ENCODE measurements around the gene UVRAG. TPM values are rescaled to one million over a fixed set of nuclear protein-coding genes. Genes with fewer than 3 reads are reported as not detected.

Gene UVRAG
- polyA plus RNA-seq, 1 donor (not counting 4 experiments of a cell fraction or from before 2014, with no cell fraction given), result 11.9 TPM

DNA sequence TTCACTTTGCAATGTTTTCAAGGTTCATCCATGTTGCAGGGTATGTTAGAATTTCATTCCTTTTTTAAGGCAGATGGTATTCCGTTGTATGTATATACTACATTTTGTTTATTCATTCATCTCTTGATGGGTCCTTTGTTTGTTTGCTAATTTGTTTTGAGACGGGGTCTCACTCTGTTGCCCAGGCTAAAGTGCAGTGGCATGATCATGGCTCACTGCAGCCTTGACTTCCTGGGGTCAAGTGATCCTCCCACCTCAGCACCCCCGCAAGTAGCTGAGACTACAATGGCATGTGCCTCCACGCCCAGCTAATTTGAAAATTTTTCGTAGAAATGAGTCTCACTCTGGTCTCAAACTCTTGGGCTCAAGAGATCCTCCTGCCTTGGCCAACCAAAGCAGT, 6.2 kb downstream of the UVRAG start:
- Histone ChIP-seq H3K27ac (ENCODE audit: control insufficient read depth, insufficient read depth, low read length) (no peak overlapping the region), H3K9me1 (ENCODE audit: control insufficient read depth, extremely low read depth, insufficient read depth, low read length) (peaks cover 3% of the 10 kb centered on the region), H3K4me3 (ENCODE audit: control insufficient read depth in 2 of 3, extremely low read depth in 1 of 3, insufficient read depth in 2 of 3, low read depth in 1 of 3, low read length in 3 of 3) (no peak overlapping the region), H2AFZ (ENCODE audit: control insufficient read depth, low read length) (no peak overlapping the region), H3K9ac (ENCODE audit: control insufficient read depth, extremely low read depth, insufficient read depth, low read length) (no peak overlapping the region), H3K4me1 (ENCODE audit: control insufficient read depth, extremely low read depth, insufficient read depth, low read length) (peaks cover 12% of the 10 kb centered on the region), H3K9me3 (ENCODE audit: control insufficient read depth, low read depth, low read length) (no peaks in the 10 kb centered on the region), H3K4me2 (ENCODE audit: control insufficient read depth, extremely low read depth, insufficient read depth, low read depth, low read length) (no peak overlapping the region), H3K36me3 (ENCODE audit: control insufficient read depth in 2 of 2, extremely low read depth in 1 of 2, insufficient read depth in 2 of 2, low read length in 2 of 2) (peaks cover 0 to 3% of the 10 kb centered on the region in 2 experiments), H4K20me1 (ENCODE audit: control insufficient read depth, extremely low read depth, insufficient read depth, low read length) (no peaks in the 10 kb centered on the region), H3K79me2 (ENCODE audit: control insufficient read depth, insufficient read depth, low read length) (peaks cover 54% of the 10 kb centered on the region), H3K27me3 (ENCODE audit: control insufficient read depth, extremely low read depth, insufficient read depth, low read length) (no peaks in the 10 kb centered on the region)
- FAIRE-seq (no peak), DNase-seq (ENCODE audit: low read depth, low spot score) (no peak)
- TF ChIP-seq, protein P1, sequence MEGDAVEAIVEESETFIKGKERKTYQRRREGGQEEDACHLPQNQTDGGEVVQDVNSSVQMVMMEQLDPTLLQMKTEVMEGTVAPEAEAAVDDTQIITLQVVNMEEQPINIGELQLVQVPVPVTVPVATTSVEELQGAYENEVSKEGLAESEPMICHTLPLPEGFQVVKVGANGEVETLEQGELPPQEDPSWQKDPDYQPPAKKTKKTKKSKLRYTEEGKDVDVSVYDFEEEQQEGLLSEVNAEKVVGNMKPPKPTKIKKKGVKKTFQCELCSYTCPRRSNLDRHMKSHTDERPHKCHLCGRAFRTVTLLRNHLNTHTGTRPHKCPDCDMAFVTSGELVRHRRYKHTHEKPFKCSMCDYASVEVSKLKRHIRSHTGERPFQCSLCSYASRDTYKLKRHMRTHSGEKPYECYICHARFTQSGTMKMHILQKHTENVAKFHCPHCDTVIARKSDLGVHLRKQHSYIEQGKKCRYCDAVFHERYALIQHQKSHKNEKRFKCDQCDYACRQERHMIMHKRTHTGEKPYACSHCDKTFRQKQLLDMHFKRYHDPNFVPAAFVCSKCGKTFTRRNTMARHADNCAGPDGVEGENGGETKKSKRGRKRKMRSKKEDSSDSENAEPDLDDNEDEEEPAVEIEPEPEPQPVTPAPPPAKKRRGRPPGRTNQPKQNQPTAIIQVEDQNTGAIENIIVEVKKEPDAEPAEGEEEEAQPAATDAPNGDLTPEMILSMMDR (optimal IDR thresholded peaks at IDR 0.05 in 1 of 3, IDR thresholded peaks at IDR 0.05 in 1 of 3, conservative IDR thresholded peaks at IDR 0.05 in 1 of 3; ENCODE audit: extremely low read depth in 1 of 3, insufficient read depth in 2 of 3, low read length in 3 of 3), result no peak
- no peak for TF ChIP-seq EZH2 (IDR thresholded peaks at IDR 0.05; ENCODE audit: low read length)
- dilution Hi-C loops (cut with MboI; ENCODE audit: extremely low pct_ligation_motif_present, low sequenced_read_pairs), result no loop called here

- H3K4me3 ChIP-seq (ENCODE audit: control insufficient read depth in 2 of 3, extremely low read depth in 1 of 3, insufficient read depth in 2 of 3, low read depth in 1 of 3, low read length in 3 of 3), result no peak overlapping the region
- H4K20me1 ChIP-seq (ENCODE audit: control insufficient read depth, extremely low read depth, insufficient read depth, low read length), result no peaks in the 10 kb centered on the region
- no peaks in the 10 kb centered on the region for H3K9me3 ChIP-seq (ENCODE audit: control insufficient read depth, low read depth, low read length)
- H3K79me2 ChIP-seq (ENCODE audit: control insufficient read depth, insufficient read depth, low read length), result peaks cover 40% of the 10 kb centered on the region
- FAIRE-seq (no peak), DNase-seq (ENCODE audit: low read depth, low spot score) (no peak)
- H3K4me1 ChIP-seq (ENCODE audit: control insufficient read depth, extremely low read depth, insufficient read depth, low read length), result no peaks in the 10 kb centered on the region
- H3K9ac ChIP-seq (ENCODE audit: control insufficient read depth, extremely low read depth, insufficient read depth, low read length), result no peak overlapping the region
- TF ChIP-seq, protein P1 (optimal IDR thresholded peaks at IDR 0.05 in 1 of 3, IDR thresholded peaks at IDR 0.05 in 1 of 3, conservative IDR thresholded peaks at IDR 0.05 in 1 of 3; ENCODE audit: extremely low read depth in 1 of 3, insufficient read depth in 2 of 3, low read length in 3 of 3), result no peak
- no peak for TF ChIP-seq EZH2 (IDR thresholded peaks at IDR 0.05; ENCODE audit: low read length)
- H2AFZ ChIP-seq (ENCODE audit: control insufficient read depth, low read length), result no peak overlapping the region
- no peak overlapping the region for H3K27ac ChIP-seq (ENCODE audit: control insufficient read depth, insufficient read depth, low read length)
- no peak overlapping the region for H3K4me2 ChIP-seq (ENCODE audit: control insufficient read depth, extremely low read depth, insufficient read depth, low read depth, low read length)
- no peaks in the 10 kb centered on the region for H3K27me3 ChIP-seq (ENCODE audit: control insufficient read depth, extremely low read depth, insufficient read depth, low read length)
- dilution Hi-C loops (cut with MboI; ENCODE audit: extremely low pct_ligation_motif_present, low sequenced_read_pairs), result no loop called here
- H3K9me1 ChIP-seq (ENCODE audit: control insufficient read depth, extremely low read depth, insufficient read depth, low read length), result no peaks in the 10 kb centered on the region
- peaks cover 0 to 3% of the 10 kb centered on the region in 2 experiments for H3K36me3 ChIP-seq (ENCODE audit: control insufficient read depth in 2 of 2, extremely low read depth in 1 of 2, insufficient read depth in 2 of 2, low read length in 2 of 2)
Observed at GRCh38 chr11:75822541-75822940, 7.5 kb downstream of the UVRAG start.
